Fibroblast of the aortic adventitia (primary cell): ENCODE measurements around the gene MYCBP2. TPM values are rescaled to one million over a fixed set of nuclear protein-coding genes. Genes with fewer than 3 reads are reported as not detected.

Experiments
- total RNA-seq: library from RNA; depleted of rRNA; stranded (reverse); fragments of >200 nt; gene quantifications from 2 replicates; pipeline ENCODE4 v1.2.3, GENCODE V29; 2012; ENCODE audit warnings: low replicate concordance

Gene MYCBP2
- total RNA-seq, 1 donor = 84.9 TPM

Other genes starting within 250 kb of the MYCBP2 start
- not detected in 2 replicates for gene SCEL, start 208.6 kb upstream of the MYCBP2 start, total RNA-seq